B cell (primary cell): Measurements from ENCODE around the gene RARB.

ENCODE experiments used
- CTCF ChIP-seq: fragments of 200-600 bp; IDR thresholded peaks from one replicate; pipeline ENCODE4 v1.8.0; 2022; ENCODE audit warnings: antibody characterized with exemption, mild to moderate bottlenecking
- EZH2 ChIP-seq: IDR thresholded peaks from 2 replicates; pipeline ENCODE4 v1.6.1; 2012; ENCODE audit warnings: borderline replicate concordance, low read depth, mild to moderate bottlenecking, moderate library complexity, low read length; ENCODE audit not compliant: insufficient read depth, poor library complexity, severe bottlenecking

- TF ChIP-seq CTCF (no peak), EZH2 (no peak)
These were observed 37.5 kb upstream of the RARB start for GRCh38 chr3:25390605-25391004.
